ENCODE measurements around the gene TMEM184C. TPM values are rescaled to one million over a fixed set of nuclear protein-coding genes. Genes with fewer than 3 reads are reported as not detected.
A peak's percentile ranks its signal among the peaks of the same experiment; 100 is the strongest.

TMEM184C gene
- total RNA-seq, 1 experiment from 2014 or later = 22.5 TPM

DNA sequence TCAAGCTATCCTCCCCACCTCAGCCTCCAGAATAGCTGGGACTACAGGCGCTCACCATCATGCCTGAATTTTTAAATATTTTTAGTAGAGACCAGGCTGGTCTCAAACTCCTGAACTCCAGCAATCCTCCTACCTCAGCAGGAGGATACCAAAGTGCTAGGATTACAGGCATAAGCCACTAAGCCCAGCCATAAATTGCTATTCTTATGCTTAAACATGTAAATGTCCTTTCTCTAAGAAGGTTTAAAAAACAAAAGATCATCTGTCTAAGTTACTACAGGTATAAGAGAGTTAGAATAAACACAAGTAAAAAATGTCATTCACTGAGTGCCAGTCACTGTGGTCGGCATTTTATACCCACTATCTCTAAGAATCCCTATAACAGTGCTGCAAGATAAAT lies 38.4 kb downstream of the TMEM184C start:
- no peak for DNase-seq (ENCODE audit: low read depth)

DNA sequence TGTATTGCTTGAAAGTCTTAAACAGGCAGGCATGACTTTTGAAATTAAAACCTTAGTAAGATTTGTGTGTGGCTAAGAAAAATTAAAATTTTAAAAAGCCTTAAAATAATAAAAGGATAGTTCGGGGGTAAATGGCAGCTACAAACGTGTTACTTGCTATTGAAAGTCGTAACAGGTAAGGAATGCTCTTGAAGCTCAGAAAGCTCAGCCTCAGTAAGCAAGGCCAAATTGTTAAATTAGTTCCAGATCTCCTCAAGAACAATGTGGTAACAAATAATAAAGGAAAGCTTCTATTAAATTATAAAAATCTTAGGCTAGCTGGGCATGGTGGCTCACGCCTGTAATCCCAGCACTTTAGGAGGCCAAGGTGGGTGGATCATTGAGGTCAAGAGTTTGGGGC lies 41.3 kb downstream of the TMEM184C start:
- DNase-seq (ENCODE audit: low read depth) = no peak

DNA sequence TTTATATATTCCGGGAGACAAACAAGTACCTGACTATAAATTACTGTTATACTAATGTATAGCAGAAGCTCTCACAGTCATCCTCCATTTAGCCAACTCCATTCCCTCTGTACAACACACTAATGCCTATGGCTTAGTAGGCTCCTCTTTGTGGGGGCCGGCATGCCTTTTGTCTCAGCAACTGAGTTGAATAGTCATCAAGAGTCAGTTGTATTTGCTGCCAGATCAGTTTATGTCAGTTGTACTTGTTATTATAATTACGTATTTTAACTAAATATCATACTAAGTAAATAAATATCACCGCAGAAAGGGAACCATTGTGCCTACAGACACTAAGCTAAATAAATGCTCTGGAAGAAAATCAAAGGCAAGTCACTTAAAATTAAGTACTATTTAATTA lies 56.9 kb downstream of the TMEM184C start:
- no peak for DNase-seq (ENCODE audit: low read depth)

DNA sequence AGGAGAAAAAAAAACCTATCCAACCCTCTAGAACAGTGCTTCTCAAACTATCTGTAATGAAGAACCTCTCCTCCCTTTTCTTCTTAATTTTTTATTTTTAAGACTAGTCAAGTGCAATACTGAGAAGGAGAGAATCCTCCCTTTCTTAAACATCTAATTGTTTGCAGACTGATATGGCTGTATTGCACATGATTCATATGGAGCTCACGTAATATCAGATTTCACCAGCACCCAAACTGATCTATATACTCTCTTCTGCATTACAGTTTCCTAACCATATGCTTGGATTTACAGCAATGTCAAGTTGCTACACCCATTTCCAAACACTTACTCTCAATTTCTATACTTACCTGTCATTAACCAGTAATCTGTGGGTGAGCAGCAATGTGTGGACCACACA lies 57.3 kb downstream of the TMEM184C start:
- DNase-seq (ENCODE audit: low read depth) = no peak

DNA sequence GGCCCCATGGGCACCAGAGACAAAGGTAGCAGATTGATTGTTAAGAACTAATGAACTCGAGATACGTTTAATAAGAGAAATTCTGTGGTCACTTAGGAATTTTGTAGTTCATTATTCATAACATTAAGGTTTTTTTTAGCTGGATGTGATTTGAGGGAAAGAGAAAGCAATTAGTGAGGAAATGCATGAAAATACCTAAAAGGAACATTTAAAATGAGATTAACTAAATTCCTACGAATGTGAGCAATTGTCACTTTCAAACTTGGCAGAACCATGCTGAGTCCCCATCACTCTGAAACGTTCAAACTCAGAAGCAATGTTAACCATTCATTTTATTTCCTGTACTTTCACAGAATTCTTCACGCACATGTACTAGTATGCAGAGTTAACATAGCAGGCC lies 60.9 kb downstream of the TMEM184C start:
- no peak for DNase-seq (ENCODE audit: low read depth)

DNA sequence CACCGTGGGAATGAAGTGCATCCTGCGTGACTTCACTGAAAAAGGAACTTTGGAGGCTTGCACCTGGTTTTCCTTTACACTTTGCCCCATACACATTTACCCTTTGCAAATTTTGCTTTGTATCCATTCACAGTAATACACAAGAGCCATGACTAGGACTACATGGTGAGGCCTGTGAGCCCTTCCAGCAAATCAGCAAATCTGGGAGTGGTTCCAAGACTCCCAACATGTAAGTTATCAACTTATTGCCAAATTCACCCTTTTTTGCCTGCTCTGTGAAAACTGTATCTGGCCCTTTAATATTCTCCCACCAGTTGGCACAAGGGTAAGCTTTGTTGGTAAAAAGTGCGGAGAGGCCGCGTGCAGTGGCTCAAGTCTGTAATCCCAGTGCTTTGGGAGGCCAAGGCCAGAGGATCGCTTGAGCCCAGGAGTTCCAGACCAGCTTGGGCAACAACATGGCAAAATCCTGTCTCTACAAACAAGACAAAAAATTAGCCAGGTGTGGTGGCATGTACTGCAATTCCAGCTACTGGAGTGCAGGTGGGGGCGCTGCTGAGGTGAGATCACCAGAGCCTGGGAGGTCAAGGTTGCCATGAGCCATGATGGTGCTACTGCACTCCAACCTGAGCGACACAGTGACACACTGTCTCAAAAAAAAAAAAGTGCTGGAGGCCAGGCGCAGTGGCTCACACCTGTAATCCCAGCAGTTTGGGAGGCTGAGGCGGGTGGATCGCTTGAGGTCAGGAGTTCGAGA lies 61.8 kb downstream of the TMEM184C start:
- no peak for DNase-seq (ENCODE audit: low read depth)

DNA sequence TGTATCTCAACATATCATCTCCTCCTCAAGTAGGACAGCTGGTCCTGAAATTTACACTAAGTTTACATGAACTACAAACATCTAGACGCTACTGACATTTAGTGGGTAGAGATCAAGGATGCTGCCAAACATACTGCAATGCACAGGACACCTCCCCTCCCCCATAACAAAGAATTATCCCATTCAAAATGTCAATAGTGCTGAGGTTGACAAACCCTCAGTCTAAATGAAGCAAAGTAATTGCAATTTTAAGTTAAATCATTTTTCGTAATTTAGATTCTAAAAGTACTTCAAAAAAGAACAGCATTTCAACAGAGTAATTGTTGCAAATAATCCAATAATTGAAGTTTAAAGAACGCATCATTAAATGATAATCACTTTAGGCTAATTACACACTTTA lies 65.6 kb downstream of the TMEM184C start:
- DNase-seq (ENCODE audit: low read depth) = no peak

DNA sequence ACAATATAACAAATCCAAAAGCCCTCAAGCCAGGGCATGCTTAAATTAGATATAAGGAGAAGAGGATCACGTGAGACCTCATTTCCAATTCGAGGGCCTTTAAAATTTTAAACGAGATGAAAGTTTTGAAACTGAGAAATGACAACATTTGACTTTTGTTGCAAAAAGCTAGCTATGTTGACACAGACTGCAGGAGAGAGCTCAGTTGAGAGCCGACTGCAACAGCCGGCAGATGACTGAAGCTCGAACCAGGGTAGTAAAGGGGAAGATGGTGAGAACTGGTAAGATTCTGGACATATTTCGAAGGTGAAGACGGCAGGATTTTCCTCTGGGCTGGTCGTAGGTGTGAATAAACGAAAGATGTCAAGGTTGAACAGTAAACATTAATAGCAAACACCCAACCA lies 66.0 kb downstream of the TMEM184C start:
- peak; percentile 13 for DNase-seq (ENCODE audit: low read depth)

DNA sequence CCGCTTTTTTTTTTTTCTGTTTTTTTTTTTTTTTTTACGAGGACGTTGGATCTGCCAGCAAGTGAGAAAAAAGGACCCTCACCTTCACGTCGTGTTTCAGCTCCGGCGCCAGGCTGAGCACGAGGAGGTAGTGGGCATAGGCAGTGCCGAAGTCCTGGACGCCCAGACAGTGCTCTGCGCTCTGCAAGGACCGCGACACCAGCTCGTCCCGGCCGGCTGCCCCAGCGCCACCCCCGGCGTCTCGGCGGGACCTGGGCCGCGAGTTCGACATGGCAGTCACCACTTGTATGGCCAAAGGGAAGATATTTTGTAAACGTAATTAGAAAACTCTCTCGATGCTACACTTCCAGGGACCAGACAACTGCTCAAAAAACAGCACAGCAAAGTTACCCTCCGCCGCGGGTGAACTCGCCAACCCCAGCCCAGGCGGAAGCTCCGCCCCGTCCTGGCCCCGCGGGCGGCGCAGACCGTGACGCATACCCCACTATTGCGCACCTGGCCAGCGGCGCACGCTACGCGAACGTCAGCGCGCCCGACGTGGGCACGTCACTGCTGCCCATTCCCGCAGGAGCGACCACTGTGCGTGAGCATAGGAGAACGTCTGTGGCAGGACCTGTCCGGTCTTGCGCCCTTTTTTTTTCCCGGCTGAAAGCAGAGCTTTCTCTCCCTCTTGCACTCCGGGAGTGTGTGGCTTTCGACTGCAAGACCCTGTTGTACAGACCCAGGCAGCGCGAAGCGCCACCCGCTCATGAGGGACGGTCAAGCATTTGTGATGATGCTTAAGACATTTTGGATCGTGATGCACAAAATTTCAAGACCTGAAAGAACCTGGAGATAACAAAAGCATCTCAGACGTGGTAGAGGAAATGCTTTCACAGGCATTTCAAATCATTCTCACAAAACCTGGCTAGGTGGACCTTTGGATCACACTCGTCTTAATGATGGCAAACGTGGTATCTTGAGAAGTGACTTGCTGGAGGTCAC lies 66.8 kb downstream of the TMEM184C start, which contains the start of gene PRMT9:
TSS of gene PRMT9 (minus strand) at position 447 of the 984 bp plus-strand sequence. CDS start at position 271, 176 bp downstream.
- peak; percentile 85 for DNase-seq (ENCODE audit: low read depth)

DNA sequence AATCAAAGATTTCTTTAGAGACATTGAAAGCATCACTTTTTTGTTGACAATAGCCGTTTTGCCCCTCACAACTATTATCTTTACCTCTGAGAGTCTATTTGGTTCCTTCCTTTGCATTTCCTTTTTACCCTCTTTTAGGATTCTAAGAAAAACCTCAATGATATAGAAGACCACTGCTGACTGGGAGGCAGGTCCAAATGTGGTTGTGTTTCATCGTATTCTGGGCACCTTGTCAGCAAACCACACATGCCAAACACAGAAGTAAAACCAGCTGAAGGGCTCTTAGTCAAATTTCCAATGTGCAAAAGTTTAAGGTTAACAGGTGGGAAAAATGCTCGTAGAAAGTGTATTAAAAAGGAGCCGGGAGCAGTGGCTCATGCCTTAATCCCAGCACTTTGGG lies 71.9 kb downstream of the TMEM184C start:
- DNase-seq (ENCODE audit: low read depth) = no peak

DNA sequence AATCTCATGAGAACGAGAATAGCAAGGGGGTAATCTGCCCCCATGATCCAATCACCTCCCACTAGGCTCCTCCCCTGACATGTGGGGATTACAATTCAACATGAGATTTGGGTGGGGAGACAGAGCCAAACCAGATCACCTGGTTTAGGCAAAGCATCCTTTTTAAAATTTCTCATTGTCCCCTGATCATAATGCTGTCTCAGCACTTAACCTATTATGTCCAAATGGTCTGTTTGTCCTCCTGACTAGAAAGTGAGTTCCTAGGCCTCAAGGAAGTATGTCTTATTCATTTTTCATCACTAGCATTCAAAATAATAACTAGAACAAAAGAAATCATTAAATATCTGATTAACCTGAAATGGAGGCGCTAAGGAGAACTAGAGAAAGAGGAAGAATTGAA lies 74.6 kb downstream of the TMEM184C start:
- DNase-seq (ENCODE audit: low read depth) = no peak

DNA sequence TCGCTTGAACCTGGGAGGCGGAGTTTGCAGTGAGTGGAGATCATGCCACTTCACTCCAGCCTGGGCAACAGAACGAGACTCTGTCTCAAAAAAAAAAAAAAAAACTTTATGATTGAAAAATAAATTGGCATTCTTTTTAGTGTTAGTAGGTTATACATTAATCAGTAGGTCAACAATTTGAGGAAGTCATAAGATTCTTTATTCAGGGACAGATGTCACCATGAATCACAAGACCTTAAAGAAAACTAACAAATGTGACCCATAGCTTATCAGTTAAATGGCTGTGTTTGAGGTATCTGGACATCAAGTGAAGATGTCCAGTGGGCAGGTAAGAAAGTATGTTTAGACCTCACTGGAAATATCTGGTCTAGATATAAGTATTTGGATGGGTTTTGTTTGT lies 76.0 kb downstream of the TMEM184C start:
- no peak for DNase-seq (ENCODE audit: low read depth)

DNA sequence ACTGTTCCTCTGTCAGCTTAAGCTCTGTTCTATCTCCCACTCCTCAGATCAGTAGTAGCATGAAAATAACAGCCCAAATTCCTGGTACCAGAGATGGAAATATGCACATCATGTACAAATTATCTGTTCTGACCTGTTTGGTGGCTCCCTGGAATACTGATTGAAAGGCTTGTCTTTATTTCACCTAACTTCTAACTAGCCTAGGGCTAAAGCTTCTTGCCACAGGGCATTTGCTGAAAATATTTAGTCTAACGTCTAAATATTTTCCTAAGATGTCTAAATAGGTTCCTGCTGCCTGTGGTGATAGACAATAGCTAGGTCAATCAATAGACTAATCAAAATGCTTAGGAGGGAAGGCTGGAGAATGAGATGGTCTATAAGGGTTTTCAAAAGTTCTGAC lies 79.7 kb downstream of the TMEM184C start:
- no peak for DNase-seq (ENCODE audit: low read depth)

DNA sequence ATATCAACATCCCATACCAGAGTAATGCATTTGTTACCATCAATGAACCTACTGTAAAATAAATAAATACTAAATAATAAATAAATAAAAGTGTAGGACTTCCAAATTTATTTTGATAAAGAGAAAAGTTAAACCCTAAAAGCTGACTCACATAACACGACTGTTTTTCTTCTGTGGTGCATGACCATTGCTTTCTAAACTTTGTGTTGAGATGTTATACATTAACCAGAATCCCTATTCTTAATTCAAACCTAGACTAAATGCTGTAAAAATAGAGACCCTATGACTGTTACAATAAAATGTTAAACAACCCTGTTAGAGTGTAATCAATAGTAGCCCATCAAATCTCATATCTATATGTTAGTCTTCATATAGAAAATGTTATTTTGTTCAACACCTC lies 87.6 kb downstream of the TMEM184C start:
- no peak for DNase-seq (ENCODE audit: low read depth)

DNA sequence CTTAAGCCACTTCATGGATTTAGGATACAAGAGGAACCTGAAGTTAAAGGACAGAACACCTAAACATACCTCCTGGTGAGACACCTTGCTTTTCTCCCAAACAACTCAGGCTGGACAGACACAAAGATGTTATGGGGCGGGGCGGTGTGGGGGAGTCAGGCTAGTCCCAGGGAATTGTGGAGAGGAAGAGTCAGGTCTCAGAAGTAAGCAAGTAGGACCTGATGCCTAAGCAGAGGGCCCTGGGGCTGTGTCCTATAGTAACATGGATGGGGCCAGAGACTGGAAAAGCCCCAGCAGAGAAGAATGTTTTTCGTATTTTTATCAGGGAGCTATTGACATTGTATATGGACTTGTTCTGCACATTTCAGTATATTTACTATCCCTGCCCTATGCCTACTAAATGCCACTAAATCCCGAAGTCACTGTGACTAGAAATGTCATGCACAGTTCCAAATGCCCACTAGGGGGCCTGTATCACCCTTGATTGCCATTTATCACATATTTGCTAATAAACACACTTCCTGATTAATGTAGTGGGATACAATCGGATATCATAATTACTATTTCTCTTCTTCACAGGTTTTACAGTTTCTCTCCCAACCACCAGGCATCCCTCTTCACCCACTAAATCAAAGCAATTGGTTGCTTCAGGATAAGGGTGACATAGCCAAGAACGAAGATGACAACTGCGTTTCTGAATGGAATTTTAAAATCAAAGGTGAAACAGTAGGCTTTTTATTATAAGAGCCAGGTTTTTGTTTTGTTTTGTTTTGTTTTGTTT lies 90.9 kb downstream of the TMEM184C start:
- peak; percentile 53 for DNase-seq (ENCODE audit: low read depth)

DNA sequence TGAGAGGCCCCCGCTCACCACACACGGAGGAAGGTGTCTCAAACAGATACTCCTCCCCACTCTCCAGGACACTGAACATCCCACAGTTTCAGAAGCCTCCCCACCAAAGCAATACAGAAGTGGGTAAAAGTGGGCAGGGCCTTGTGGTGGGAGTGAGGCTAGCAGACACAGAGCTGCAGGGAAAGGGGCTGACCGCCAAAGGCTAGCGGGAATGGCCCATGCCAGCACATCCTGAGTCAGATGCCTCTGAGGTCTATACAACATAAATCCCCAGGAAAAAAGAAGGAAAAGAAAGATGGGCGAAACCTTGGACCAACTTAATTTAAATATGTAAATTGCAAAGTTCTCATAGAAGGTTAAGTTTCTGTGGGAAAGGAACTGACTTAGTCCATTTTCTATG lies 92.8 kb downstream of the TMEM184C start:
- DNase-seq (ENCODE audit: low read depth) = peak; percentile 67

DNA sequence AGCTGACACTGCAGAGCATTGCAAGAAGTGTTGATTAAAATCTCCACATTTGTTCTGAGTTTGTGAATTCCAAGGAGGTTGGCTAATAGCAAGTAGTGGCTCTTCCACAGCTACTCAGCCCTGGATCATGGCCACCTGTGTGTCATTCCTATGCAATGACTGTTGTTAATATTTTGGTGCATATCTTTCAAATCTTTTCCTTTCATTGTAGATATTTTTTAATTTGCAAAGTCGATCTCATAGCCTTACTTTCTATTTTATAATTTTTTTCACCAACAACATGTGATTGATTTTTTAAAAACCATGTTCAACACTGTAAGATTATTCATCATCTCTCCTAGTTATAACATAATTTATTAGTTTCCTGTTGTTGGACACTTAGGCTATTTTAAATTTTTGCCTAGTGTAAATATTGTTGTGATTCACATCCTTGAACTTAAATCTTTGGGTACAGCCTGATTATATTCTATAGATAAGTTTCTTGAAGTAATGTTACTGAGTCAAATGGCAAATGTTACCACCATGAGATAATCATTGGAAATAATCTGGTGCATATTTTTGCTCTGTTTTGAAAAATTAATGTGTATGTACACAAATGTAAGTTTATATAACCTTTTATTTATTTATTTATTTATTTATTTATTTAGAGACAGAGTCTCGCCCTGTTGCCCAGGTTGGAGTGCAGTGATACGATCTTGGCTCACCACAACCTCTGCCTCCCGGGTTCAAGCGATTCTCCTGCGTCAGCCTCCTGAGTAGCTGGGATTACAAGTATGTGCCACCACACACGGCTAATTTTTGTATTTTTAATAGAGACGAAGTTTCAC lies 97.6 kb downstream of the TMEM184C start:
- peak; percentile 50 for DNase-seq (ENCODE audit: low read depth)

DNA sequence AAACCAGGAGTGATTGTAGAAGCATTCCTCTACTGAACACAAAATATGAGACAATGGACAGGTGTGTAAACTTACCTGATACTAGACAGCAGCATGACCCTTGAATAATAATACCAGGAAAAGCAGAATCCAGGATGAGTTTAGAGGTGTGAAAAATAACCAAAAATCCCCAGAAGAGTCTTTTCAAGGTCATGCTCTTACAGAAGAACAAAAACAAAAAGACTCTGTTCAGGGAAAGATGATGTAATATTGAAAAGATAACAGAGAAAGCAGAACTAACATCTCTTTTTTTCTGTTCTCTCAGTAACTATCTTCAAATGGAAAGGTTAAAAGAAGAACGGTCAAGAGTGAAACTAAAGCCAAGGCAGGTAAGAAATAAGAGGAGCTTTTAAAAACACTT lies 100.7 kb downstream of the TMEM184C start:
- no peak for DNase-seq (ENCODE audit: low read depth)

Measured in RPMI7951 (cell line).